Measurements from ENCODE around the gene COL23A1.

GRCh38 chr5:178520851-178521250 lies 69.3 kb downstream of the COL23A1 start:
- TF ChIP-seq EP300 (IDR thresholded peaks at IDR 0.05) (no peak), POLR2A (IDR thresholded peaks at IDR 0.05; ENCODE audit: low read depth) (no peak), CTCF (IDR thresholded peaks at IDR 0.05) (no peak)
